ENCODE results near the gene OSBP2.

Gene OSBP2

DNA sequence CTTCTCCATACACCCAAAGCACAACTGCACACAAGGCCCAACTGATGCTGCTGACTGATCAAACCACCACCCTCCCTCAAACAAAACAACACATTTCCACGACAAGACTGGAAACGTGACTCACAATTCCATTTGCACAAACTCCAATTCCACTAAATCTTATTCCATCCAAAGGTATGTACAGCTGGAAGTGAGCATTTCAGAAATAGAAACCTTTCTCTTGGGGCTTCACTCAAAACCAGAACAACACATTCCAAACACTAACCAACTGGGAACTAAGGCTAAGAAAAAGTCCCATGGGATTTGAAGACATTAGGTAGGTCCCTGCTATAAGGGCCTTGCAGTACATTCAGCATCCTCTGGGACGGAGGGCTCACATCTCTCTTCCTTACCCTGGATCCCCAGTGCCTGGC, 254.3 kb downstream of the OSBP2 start:
- DNase-seq = no peak
- Histone ChIP-seq H3K9me3 (no peaks in the 10 kb centered on the region), H3K36me3 (peaks cover 78% of the 10 kb centered on the region), H3K4me3 (ENCODE audit: low read depth, low read length) (no peak overlapping the region), H3K27me3 (no peaks in the 10 kb centered on the region), H3K4me1 (no peaks in the 10 kb centered on the region)
- no peak for TF ChIP-seq CTCF (IDR thresholded peaks at IDR 0.05; ENCODE audit: low read depth, low read length)

GRCh38 chr22:30949934-30950660, 255.4 kb downstream of the OSBP2 start:
- Histone ChIP-seq H3K4me3 (ENCODE audit: low read depth, low read length) (no peak overlapping the region), H3K9me3 (no peaks in the 10 kb centered on the region), H3K36me3 (peaks cover 76% of the 10 kb centered on the region), H3K4me1 (no peaks in the 10 kb centered on the region), H3K27me3 (no peaks in the 10 kb centered on the region)
- DNase-seq = no peak
- TF ChIP-seq CTCF (IDR thresholded peaks at IDR 0.05; ENCODE audit: low read depth, low read length) = peak; percentile 30; the same call in 1 of the 2 replicates

DNA sequence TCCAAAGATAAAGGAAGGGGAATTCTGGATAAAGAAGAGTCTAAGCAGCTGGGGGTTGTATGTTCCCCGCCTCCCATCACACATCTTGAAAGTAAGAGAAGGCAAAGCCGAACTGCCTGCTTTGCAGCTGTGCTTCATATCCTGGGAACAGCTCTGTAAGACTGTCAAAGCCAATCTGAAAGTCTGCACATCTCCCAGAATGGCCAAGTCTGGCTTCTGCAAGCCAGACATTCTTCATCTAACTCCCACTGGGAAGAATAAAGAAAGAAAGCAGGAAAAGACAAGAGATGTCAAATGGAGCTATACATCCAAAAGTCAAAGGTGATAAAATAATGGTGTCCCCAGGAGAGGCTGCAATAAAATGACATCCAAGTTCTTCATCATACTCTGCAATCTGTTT, 258.5 kb downstream of the OSBP2 start:
- no peak for TF ChIP-seq CTCF (IDR thresholded peaks at IDR 0.05; ENCODE audit: low read depth, low read length)
- DNase-seq = no peak
- Histone ChIP-seq H3K4me3 (ENCODE audit: low read depth, low read length) (no peak overlapping the region), H3K36me3 (peaks cover 74% of the 10 kb centered on the region), H3K27me3 (no peaks in the 10 kb centered on the region), H3K4me1 (no peaks in the 10 kb centered on the region), H3K9me3 (no peaks in the 10 kb centered on the region)

DNA sequence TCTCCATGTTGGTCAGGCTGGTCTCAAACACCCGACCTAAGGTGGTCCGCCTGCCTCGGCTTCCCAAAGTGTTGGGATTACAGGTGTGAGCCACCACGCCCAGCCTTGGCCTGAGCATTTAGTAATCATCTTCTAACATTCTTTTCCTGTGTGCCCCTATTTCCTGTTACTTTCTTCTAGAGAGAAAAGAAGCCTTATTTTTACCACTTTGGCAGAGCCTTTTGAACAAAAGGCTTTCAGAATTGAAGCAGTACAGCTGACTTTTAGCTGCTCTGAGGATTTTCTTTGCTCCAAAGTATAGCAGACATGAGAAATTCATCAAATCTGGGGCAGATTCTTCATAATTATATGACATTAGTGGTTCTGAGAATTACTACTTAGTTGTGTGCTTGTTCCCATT, 260.5 kb downstream of the OSBP2 start:
- H3K9me3 ChIP-seq = no peaks in the 10 kb centered on the region
- TF ChIP-seq CTCF (IDR thresholded peaks at IDR 0.05; ENCODE audit: low read depth, low read length) = no peak
- no peaks in the 10 kb centered on the region for H3K27me3 ChIP-seq
- H3K4me1 ChIP-seq = no peaks in the 10 kb centered on the region
- peaks cover 69% of the 10 kb centered on the region for H3K36me3 ChIP-seq
- H3K4me3 ChIP-seq (ENCODE audit: low read depth, low read length) = no peak overlapping the region
- no peak for DNase-seq
